ENCODE data around the gene GPR107.

The GPR107 gene

DNA sequence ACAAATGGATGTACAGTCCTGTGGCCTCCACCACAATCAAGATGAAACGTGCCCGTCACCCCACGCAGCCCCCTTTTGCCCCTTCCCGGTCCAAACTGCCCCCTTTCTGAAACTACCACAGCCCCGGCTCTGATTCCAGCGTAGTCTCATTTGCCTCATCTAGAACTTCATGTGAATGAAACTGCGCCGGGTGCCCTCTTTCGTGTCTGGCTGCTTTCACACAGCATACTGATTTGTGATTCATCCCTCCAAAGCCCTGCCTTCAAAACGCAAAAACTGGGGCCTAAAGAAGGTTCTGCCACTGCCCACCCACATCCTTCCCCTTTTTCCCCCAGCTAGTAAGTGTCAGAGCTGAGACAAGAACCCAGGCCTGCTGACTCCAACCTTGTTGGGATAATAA, 87.0 kb downstream of the GPR107 start:
- no peak for DNase-seq

DNA sequence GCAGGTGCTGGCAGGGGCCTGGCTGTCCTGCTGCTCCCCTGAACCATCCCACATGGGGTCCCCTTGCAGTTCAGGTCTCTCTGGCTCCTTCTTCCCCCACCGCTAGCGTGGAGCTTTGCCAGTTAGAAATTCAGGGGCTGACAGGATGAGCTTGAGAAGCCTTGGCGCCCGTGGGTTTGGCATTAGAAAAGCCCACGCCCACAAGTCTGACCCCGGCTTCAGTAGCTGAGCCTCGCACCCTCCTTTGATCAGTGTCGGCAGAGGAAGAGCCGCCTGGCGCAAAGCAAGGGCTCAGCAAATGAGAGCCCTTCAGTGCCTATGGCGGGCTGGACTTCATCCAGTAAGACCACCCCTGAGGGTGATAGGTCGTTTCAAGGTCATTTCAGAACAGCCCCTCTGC, 88.3 kb downstream of the GPR107 start:
- no peak for DNase-seq

DNA sequence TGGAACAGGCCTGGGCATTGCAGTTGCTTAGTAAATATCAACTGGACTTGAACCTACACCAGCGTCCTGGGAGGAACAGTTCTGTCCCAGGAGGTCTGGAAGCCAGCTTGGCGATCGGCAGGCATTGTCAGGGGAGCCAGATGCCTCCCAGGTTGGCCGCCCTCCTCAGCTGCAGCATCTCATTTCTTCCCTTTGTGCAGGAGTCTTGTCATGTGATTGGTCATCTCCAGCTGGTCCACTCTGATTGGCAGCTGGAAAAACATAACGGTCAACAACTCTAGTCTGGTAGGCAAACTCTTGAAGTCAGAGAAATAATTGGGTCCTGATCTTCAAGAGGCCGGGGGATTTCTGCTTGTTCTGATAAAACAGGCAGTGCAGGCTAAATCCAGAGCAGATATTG, 88.9 kb downstream of the GPR107 start:
- DNase-seq, result no peak

DNA sequence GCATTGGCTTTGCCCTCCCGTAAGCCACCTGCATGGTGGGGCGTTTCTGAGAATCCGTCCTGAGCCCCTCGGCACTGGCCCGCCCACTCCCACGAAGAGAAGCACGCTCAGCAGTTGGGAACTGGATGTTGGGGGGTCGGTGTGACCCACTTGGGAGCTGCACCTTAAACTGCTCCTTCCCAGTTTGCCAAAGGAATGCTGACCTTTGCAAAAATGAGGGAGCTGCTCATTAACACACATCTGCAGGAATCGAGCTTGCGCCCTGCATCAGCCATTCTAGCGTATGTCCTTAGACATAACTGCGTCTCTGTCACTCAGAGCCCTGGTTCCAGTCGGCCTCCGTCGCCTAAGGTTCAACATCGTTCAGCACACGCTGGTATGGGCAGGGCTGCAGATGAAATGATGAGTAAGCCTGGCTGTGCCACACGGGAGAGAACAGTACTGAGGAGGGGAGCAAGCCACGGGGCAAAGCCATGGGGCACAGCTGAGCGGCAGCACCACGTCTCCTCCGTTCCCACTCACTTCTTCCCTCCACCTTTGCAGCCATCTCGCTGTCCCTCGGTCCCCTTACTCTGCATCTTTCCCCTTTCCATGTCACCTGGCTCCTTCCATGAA, 89.7 kb downstream of the GPR107 start:
- no peak for DNase-seq

DNA sequence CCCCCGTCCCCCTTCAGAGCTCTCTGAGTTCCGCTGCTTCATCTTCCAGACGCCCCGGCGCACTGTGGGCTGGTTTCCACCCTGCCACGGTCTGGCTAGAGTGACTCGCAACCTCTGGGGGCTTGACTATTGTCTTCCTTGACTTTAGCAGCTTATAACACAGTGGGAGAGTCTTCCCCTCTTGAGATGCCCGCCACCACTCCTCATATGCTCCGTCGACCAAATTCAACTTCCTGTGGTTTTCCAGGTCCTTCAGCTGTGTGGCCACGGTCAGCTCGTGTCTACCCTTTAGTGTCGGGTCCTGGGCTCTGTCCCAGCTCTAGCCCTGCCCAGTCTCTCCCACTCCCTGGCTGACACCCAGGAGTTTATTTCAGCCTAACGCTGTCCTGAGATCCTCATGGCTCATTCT, 90.3 kb downstream of the GPR107 start:
- no peak for DNase-seq

DNA sequence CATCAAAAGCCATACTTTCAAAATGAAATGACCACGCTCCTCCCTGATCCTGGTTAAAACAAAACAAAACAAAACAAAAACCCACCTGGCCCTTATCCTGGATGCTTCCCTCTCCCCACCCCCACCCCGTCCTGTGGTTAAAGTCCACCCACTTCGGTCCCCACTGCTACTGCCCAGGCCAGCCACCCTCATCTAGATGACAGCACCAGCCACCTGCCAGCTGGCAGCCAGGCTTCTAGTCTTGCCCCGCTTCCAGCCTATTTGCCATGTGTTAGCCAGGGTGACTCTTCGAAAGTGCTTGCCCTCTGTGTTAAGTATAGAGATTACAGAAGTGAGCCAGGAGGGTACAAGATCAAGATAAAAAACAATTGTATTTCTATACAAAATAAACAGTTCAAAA, 91.0 kb downstream of the GPR107 start:
- DNase-seq, result no peak

DNA sequence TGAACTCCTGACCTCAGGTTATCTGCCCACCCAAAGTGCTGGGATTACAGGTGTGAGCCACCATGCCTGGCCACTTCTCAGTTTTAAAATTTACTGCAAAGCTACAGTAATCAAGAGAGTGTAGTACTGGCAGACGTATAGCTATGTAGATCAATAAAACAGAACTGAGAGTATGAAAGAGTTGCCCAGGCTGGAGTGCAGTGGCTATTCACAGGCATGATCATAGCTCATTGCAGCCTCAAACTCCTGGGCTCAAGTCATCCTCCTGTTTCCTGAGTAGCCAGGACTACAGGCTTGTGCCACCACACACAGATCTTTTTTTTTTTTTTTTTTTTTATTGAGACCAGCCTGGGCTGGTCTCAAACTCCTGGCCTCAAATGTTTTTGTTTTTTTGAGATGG, 92.0 kb downstream of the GPR107 start:
- DNase-seq, result no peak

DNA sequence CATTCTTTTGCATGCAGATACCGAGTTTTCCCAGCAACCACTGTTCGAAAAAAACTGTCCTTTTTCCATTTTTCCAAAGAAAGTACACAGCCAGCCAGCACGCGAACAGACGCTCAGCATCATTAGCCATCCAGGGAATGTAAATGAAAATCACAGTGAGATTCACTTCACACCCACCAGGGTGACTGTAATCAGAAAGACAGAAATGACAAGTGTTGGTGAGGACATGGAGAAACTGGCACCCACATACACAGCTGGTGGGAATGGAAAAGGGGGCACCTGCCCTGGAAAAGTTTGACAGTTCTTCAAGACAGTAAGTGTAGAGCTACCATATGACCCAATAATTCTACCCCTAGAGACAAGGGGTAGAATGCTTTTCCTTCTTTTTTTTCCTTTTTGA, 93.5 kb downstream of the GPR107 start:
- no peak for DNase-seq

DNA sequence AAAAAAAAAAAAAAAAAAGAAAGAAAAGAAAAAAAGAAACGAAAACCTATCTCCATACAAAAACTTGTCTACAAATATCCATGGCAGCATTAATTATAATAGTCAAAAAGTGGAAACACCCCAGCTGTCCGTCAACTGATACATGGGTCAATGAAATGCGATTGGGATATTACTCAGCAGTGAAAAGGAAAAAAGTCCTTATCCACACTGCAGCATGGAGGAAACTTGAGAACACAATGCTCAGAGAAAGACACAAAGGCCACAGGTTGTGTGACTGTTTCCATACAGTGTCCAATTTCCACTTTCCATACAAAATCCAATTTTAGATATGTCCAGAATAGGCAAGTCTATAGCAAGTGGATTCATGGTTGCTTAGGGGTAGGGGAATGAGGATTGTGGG, 94.2 kb downstream of the GPR107 start:
- no peak for DNase-seq

DNA sequence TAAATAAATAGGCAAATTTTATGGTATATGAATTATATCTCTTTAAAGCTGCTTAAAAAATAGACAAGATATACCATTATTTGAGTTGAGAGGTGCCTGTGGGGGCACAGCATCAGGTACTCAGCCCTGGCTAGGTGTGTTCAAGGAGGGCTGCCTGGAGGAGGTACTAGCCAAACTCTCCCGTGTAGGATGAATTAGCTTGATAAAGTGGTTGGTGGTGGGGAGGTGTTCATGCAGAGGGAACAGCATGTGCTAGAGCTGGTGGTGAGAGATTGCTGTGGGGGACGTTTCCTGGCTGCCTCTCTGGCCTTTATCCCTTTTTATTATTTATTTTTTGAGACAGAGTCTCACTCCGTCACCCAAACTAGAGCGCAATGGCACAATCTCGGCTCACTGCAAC, 95.3 kb downstream of the GPR107 start:
- DNase-seq, result no peak

DNA sequence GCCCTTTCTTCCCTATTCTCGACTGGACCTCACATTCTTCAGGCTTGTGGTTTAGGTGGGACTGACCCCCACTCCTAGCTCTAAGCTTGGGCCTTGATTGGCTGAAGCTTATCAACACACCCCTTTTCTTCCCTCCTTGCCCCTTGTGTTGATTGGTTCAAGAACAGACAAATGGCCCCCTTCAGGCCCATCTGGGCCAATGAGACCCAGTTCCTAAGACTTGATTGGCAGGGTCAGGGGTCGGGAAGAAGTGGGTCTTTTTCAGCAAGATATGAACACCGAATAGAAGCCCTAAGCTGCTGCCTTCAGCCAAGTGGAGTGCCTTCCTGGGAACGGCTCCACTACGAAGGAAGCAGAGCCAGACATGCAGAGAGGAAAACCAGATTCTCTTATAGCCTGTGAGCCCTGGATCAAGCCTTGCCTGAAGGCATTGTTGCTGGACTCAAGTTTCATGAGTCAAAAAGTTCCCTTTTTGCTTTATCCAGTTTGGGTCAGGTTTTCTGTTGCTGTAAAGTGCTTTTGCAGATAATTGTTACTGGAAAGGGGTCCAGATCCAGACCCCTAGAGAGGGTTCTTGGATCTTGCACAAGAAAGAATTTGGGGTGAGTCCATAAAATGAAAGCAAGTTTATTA, 96.1 kb downstream of the GPR107 start:
- DNase-seq, result no peak

DNA sequence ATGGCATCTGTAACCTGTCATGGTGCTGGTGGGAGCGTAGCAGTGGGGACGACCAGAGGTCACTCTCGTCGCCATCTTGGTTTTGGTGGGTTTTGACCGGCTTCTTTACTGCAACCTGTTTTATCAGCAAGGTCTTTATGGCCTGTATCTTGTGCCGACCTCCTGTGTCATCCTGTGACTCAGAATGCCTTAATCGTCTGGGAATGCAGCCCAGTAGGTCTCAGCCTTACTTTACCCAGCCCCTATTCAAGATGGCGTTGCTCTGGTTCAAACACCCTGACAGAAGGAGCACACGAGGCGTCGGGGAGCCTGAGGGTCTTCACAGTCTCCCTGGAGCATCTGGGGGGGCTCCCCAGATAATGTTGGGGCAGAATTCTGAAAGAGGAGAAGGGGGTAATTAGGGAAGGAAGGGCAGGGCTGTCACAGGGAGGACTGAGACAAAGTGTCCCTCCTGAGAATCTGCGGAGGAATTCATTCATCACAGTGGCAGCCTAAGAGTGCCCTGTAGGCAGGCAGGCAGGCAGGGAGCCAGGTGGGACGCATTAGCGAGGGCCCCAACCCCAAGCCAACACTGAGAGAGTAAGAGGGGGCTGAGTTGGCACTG, 97.2 kb downstream of the GPR107 start:
- no peak for DNase-seq

DNA sequence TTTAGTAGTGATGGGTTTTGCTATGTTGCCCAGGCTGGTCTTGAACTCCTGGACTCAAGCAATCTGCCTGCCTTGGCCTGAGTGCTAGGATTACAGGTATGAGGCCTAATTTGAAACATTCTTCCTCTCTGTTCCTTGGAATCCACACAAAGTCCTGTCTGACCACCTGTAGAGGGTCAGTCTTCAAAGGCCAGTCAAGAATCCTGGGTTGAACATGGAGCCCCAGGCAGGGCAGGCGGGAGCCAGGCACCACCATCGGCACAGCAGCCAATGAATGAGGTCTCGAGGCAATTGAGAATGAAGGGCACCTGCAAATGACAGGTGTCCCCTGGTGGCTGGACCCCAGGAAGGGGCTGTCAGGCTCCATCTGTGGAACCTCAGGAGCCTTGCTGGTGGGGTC, 101.1 kb downstream of the GPR107 start:
- DNase-seq, result no peak

DNA sequence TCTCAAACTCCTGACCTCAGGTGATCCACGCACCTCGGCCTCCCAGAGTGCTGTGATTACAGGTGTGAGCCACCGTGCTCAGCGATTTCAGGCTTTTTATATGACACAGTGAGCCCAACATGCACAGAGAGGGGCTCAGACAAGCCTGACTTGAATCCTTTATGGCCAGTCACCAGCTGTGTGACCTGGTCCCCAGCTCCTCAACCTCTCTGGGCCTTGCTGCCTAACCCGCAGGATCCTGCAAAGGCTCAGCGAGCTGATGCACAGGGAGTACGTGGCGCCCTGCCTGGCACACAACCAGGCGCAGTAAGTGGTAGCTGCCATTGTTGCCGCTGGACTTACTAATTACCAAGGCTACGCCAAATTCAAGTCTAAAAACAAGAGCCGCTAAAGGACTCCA, 101.9 kb downstream of the GPR107 start:
- DNase-seq, result no peak

DNA sequence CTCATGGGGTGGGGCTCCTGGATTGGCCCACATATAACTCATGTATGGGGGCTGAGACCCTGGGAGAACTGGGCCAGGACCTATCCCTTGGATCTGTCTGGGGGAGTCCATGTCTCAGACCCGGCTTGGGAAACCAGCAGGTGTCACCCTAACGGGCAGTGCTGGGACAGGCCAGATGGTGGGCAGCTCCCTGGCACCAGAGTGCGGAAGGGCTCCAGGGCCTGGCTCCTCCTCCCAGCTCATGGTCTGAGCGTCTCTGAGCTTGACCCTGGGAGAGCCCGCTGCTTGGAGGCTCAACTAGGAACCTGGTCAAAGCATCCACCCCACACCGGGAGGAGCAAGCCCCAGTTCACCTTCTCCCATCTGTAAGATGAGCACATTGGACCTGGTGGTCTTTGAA, 103.0 kb downstream of the GPR107 start:
- DNase-seq, result no peak

DNA sequence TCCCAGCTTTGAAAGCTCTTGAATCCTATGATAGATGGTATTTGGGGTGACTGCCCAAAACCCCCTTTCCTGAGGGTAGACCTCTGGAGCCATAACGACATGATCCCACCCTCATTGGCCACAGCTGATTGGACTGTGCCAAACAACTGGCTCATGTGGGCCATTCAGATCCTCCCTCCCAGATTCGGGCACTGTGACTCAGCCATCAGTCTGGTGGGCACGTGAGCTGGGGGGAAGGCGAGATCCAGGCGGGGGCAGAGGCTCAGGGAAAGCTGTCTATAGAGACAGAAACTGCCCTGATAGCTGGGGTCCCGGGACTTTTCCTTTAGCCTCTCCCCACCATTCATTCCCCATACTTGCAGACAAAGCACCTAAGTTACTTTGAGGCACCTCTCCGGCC, 103.4 kb downstream of the GPR107 start:
- DNase-seq, result no peak

DNA sequence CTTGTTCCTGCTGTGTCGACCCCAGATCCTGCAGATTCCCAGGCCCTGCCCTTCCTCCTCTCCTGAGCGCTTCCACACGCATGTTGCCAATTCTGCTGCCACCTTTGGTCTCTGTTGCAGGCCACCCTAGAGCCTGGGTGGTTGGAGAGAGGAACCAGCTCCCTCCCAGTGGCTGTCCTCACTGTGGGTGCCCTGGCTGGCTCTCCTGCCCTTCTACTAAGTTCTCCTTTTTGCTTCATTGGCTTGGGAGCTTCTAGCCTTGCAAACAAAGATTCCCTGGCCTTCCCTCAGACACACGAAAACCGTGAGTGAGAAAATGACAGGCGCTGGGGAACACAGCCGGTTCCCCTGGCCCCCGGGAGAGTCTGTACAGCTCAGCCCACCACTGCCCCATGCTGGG, 104.3 kb downstream of the GPR107 start:
- DNase-seq, result no peak

DNA sequence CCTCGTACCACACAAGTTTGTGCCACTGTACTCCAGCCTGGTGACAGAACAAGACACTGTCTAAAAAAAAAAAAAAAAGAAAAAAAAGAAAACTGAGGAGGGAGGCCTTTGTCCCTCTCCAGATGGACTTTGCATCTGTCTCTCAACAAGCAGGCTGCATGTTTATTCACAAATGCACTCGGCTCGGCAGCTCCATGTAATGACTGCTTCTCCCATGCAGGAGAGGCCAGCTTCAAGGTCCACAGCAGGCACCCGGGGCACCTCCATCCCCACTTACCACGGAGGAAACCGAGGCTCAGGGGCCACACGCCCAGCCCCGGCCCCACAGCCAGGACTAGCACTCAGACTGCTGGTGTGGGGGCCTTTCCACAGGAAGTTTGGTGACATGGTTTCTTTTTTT, 105.4 kb downstream of the GPR107 start:
- DNase-seq, result no peak

DNA sequence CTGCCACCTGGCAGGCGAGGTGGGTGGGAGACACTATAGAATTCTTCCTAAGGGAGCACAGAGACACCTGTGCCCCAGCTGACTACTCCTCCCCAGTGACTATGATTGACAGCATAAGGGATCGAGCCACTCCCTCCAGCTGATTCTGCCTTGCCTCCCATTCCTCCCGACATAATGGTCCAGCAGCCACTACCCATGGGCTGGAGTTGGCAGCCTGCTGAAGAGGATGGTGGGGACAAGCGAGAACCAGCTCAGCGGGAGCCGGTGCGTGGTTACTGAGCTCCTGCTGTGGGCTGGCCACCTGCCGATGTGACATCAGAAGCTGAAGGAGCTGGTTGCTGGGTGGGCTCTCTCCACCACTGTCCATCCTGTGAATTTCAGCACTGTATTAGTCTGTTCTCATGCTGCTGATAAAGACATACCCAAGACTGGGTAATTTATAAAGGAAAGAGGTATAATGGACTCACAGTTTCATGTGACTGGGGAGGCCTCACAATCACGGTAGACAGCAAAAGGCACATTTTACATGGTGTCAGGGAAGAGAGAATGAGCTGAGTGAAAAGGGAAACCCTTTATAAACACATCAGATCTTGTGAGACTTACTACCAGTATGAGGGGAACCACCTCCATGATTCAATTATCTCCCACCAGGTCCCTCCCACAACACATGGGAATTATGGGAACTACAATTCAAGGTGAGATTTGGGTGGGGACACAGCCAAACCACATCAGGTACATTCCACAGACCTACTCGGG, 106.4 kb downstream of the GPR107 start:
- no peak for DNase-seq

DNA sequence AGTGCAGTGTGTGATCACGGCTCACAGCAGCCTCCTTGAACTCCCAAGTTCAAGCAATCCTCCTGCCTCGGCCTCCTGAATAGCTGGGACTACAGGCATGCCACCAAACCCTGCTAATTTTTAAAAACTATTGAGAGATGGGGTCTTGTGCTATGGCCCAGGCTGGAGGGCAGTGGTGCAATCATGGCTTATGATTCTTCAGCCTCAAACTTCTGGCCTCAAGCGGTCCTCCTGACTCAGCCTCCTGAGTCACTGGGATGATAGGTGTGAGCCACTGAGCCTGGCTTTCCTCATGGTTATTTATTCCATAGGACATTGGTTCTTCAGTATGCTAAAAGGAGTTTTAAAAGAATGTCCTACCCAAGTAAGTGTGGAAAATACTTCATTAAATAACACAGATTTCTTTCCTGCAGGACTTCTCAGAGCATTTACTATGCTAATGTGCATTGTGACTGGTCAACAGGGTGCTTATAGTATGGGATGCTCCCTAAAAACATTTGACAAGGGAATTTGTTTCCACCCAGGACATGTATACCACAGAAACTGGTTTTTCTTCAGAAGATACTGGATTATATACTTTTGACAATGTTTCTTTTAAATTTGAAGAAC, 107.3 kb downstream of the GPR107 start:
- DNase-seq, result no peak

DNA sequence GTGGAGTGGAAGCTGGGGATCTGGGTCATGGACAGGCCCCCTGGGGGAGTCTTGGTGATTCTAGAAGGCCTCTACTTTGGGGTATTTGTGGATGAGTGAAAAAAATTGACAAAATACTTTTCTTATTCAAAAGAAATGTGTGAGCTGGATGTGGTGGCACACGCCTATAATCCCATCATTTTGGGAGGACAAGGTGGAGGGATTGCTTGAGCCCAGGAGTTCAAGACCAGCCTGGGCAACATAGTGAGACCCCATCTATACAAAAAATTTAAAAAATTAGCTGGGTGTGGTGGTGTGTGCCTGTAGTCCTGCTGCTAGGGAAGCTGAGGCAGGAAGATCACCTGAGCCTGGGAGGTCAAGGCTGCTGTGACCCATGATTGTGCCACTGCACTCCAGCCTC, 111.9 kb downstream of the GPR107 start:
- no peak for DNase-seq

DNA sequence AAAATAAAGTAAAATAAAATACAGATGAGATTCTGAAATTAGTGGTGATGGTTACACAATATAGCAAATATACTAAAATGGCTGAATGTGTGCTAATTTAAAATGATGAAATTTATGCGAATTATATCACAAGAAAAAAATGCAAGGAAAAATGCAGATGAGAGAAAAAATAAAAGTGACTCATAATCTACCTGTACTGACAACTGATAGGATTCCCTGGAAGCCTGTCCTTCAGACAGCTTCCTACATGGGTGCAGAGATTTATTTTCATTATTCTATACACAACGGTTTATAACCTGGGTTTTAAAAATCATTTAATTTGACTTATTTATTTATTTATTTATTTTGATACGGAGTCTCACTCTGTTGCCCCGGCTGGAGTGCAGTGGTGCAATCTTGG, 112.7 kb downstream of the GPR107 start:
- no peak for DNase-seq

DNA sequence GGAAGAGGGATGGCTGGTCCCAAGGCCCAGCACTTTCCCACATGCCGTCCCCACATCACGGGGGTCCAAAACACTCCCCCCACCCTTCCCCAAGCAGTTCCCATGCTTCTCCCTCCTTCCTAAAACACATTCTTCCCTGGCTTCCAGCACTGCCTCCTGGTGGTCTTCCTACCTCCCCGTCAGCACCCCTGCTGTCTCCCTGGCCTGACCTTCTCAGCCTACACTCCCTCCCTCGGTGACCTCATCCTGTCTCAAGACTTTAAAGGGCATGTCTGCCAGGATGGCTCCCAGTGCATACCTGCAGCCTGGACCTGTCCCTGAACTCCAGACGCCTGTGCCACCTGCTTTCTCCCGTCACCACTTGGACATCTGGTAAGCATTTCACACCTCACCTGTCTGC, 114.2 kb downstream of the GPR107 start:
- DNase-seq, result no peak
